ENCODE measurements around the gene NTM.

- no peak for TF ChIP-seq TAF1 (IDR thresholded peaks at IDR 0.05; ENCODE audit: low read depth)
- TF ChIP-seq CTCF (IDR thresholded peaks at IDR 0.05; ENCODE audit: poor library complexity, severe bottlenecking) = no peak
- TF ChIP-seq REST (IDR thresholded peaks at IDR 0.05; ENCODE audit: borderline replicate concordance) = no peak
Observed at GRCh38 chr11:131739243-131739882, 368.9 kb downstream of the NTM start.

Measured in neural cell (in vitro differentiated cells).